ENCODE data around the gene CDKN1A. TPM values are rescaled to one million over a fixed set of nuclear protein-coding genes. Genes with fewer than 3 reads are reported as not detected.

The CDKN1A gene
- total RNA-seq, 6 donors from 2014 or later, result 61.8 to 186 (median 127) TPM

DNA sequence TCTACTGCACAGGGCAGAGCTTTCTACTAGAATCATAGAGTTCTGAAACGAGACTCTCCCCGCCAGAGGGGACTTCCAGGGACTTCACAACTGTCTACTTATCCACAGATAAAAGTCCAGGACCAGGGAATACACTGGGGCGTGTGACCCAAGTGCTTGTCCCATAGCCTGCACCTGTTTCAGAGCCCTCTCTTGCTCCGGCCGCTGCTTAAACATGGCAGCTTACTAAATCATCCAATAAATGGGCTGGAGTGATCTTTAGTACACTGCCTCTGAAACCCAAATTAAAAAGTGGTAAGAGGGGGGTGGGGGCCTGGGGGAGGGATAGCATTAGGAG, 10.2 kb downstream of the CDKN1A start:
- WGBS, 2 donors, result 84 to 94% methylated on average over 5 of the region's 5 CpGs
- no peak overlapping the region for H3K27ac ChIP-seq
- no peak for ATAC-seq (ENCODE audit: low FRiP score in 2 of 2)

DNA sequence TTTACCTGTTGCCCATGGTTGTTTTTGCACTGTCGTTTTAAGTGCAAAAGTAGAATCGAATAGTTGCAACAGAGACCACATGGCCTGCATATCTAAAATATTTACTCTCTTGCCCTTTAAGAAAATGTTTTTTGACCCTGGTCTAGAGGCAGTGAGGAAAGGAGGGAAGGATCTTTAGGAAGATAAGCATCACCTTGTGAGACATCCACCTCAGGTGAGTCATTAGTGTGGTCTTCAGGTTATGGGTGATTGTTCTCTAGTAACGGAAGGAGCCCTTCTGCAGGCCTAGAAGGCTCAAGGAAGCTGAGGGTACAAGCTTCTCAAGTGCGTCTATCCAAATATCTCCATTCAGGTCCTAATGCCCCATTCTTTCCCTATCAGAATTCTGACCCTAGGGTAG, 12.5 kb downstream of the CDKN1A start:
- no peak for DNase-seq
- Histone ChIP-seq H3K9me3 (no peaks in the 10 kb centered on the region), H3K27ac (no peak overlapping the region), H3K27me3 (no peaks in the 10 kb centered on the region), H3K4me1 (peaks cover 11 to 14% (median 12%) of the 10 kb centered on the region in 4 donors), H3K4me3 (no peak overlapping the region), H3K36me3 (peaks cover 7 to 20% (median 12%) of the 10 kb centered on the region in 4 donors)
- 89 to 94% methylated on average over 4 of the region's 4 CpGs for WGBS, 2 donors
- ATAC-seq (ENCODE audit: low FRiP score in 2 of 2), result no peak
- TF ChIP-seq, protein P1, sequence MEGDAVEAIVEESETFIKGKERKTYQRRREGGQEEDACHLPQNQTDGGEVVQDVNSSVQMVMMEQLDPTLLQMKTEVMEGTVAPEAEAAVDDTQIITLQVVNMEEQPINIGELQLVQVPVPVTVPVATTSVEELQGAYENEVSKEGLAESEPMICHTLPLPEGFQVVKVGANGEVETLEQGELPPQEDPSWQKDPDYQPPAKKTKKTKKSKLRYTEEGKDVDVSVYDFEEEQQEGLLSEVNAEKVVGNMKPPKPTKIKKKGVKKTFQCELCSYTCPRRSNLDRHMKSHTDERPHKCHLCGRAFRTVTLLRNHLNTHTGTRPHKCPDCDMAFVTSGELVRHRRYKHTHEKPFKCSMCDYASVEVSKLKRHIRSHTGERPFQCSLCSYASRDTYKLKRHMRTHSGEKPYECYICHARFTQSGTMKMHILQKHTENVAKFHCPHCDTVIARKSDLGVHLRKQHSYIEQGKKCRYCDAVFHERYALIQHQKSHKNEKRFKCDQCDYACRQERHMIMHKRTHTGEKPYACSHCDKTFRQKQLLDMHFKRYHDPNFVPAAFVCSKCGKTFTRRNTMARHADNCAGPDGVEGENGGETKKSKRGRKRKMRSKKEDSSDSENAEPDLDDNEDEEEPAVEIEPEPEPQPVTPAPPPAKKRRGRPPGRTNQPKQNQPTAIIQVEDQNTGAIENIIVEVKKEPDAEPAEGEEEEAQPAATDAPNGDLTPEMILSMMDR (IDR thresholded peaks at IDR 0.05), result no peak
- TF ChIP-seq POLR2AphosphoS5 (IDR thresholded peaks at IDR 0.05) (no peak), EP300 (IDR thresholded peaks at IDR 0.05) (no peak), POLR2A (IDR thresholded peaks at IDR 0.05) (no peak)

More for the DNA sequence above, 10.2 kb downstream of the CDKN1A start:
- Histone ChIP-seq H3K27me3 (no peaks in the 10 kb centered on the region), H3K36me3 (peaks cover 19 to 43% (median 35%) of the 10 kb centered on the region in 4 donors), H3K4me1 (peaks cover 21 to 25% (median 23%) of the 10 kb centered on the region in 4 donors), H3K9me3 (no peaks in the 10 kb centered on the region), H3K4me3 (no peak overlapping the region)
- TF ChIP-seq POLR2A (IDR thresholded peaks at IDR 0.05) (no peak), POLR2AphosphoS5 (IDR thresholded peaks at IDR 0.05) (no peak), EP300 (IDR thresholded peaks at IDR 0.05) (no peak)
- TF ChIP-seq, protein P1 (IDR thresholded peaks at IDR 0.05), result no peak
- no peak for DNase-seq

DNA sequence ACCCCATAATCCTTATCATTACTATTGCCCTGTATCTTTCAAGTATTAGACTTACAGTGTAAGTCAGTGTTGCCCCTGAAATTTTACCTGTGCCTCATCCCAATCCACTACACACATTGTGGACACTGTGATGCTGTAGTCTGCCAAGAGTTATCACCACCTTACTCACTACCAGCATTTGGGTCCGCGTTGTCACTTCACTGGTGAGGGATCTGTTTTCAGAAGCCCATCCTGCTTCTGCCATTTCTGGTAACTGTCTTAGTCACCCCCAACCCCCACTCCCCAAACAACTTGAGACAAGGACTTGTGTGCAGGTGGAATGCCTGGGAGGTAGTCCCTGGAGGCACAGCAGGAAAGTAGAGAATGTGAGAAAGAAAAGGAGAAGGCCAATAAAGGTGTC, 13.1 kb downstream of the CDKN1A start:
- Histone ChIP-seq H3K9me3 (no peaks in the 10 kb centered on the region), H3K27ac (no peak overlapping the region), H3K4me1 (peaks cover 6 to 12% (median 9%) of the 10 kb centered on the region in 4 donors), H3K27me3 (no peaks in the 10 kb centered on the region), H3K4me3 (no peak overlapping the region), H3K36me3 (peaks cover 3 to 14% (median 6%) of the 10 kb centered on the region in 4 donors)
- 95 to 100% methylated on average over 2 of the region's 2 CpGs for WGBS, 2 donors
- DNase-seq (no peak), ATAC-seq (ENCODE audit: low FRiP score in 2 of 2) (no peak)
- TF ChIP-seq, protein P1 (IDR thresholded peaks at IDR 0.05), result no peak
- TF ChIP-seq EP300 (IDR thresholded peaks at IDR 0.05), result no peak
- TF ChIP-seq POLR2A (IDR thresholded peaks at IDR 0.05), result no peak
- TF ChIP-seq POLR2AphosphoS5 (IDR thresholded peaks at IDR 0.05), result no peak

DNA sequence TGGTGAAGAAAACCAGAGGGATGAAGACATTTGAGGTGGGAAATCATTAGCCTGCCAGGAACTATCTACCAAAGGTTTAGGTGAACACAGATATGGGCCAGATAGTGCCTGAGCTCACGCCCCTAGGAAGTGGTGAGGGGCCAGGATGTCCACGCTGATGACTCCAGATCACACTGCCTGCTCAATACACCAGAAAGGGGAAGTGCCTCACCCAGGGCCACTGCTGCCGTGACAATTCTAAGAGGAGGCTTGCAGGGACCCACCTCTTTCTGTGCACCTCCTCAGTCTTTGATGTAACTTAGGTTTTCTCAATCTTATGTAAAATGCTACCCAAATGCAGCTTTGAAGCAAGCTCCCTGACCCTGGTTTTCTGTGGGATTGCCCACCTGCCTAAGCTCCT, 13.7 kb downstream of the CDKN1A start:
- peak; percentile 60 to 78 for ATAC-seq (ENCODE audit: low FRiP score in 2 of 2)
- 36 to 43% methylated on average over 3 of the region's 3 CpGs for WGBS, 2 donors
- H3K36me3 ChIP-seq, result peaks cover 0 to 8% (median under 1%) of the 10 kb centered on the region in 4 donors
- H3K27ac ChIP-seq, result no peak overlapping the region
- peaks cover 6 to 12% (median 9%) of the 10 kb centered on the region in 4 donors for H3K4me1 ChIP-seq
- no peaks in the 10 kb centered on the region for H3K27me3 ChIP-seq
- DNase-seq, result peak in 1 of 2 donors; percentile 69
- H3K4me3 ChIP-seq, result no peak overlapping the region
- TF ChIP-seq EP300 (IDR thresholded peaks at IDR 0.05), result no peak
- TF ChIP-seq, protein P1 (IDR thresholded peaks at IDR 0.05), result no peak
- no peak for TF ChIP-seq POLR2AphosphoS5 (IDR thresholded peaks at IDR 0.05)
- TF ChIP-seq POLR2A (IDR thresholded peaks at IDR 0.05), result no peak
- H3K9me3 ChIP-seq, result no peaks in the 10 kb centered on the region
